ENCODE data around the gene USP11.
A peak's percentile ranks its signal among the peaks of the same experiment; 100 is the strongest.

USP11 gene

GRCh38 chrX:47232803-47233332 lies at the start of gene USP11:
TSS of gene USP11 (plus strand) at chrX:47233009. CDS start at chrX:47233044, 35 bp downstream.
- no peak for DNase-seq

GRCh38 chrX:47184486-47184885 lies 48.3 kb upstream of the USP11 start:
- DNase-seq = no peak

- DNase-seq = no peak
Observed at GRCh38 chrX:47185241-47185640, 47.6 kb upstream of the USP11 start.

GRCh38 chrX:47186096-47186740 lies 46.6 kb upstream of the USP11 start:
- DNase-seq = no peak

- DNase-seq = no peak
Observed at GRCh38 chrX:47187106-47187677, 45.6 kb upstream of the USP11 start.

- no peak for DNase-seq
Observed at GRCh38 chrX:47189906-47190305, 42.9 kb upstream of the USP11 start.

- peak; percentile 79 for DNase-seq
Observed at GRCh38 chrX:47190445-47191269, 42.2 kb upstream of the USP11 start.

GRCh38 chrX:47191331-47191730 lies 41.5 kb upstream of the USP11 start:
- DNase-seq = peak; percentile 32

GRCh38 chrX:47191806-47192401 lies 40.9 kb upstream of the USP11 start:
- no peak for DNase-seq

GRCh38 chrX:47193475-47194193 lies 39.2 kb upstream of the USP11 start, which contains the start of gene UBA1:
TSS of gene UBA1 (plus strand) at chrX:47193829. CDS start at chrX:47198803, 4,974 bp downstream.
- peak; percentile 85 for DNase-seq

GRCh38 chrX:47194194-47194787 lies 38.5 kb upstream of the USP11 start:
- DNase-seq = no peak

- DNase-seq = no peak
Observed at GRCh38 chrX:47196098-47196497, 36.7 kb upstream of the USP11 start.

GRCh38 chrX:47197526-47197925 lies 35.3 kb upstream of the USP11 start:
- no peak for DNase-seq

GRCh38 chrX:47198026-47198686 lies 34.7 kb upstream of the USP11 start:
- no peak for DNase-seq

GRCh38 chrX:47198687-47199080 lies 34.1 kb upstream of the USP11 start:
- no peak for DNase-seq

- DNase-seq = no peak
Observed at GRCh38 chrX:47199286-47199685, 33.5 kb upstream of the USP11 start.

GRCh38 chrX:47200385-47201150 lies 32.2 kb upstream of the USP11 start:
- DNase-seq = no peak

- DNase-seq = no peak
Observed at GRCh38 chrX:47201345-47201944, 31.4 kb upstream of the USP11 start.

- no peak for DNase-seq
Observed at GRCh38 chrX:47202316-47202715, 30.5 kb upstream of the USP11 start.

- DNase-seq = no peak
Observed at GRCh38 chrX:47202877-47203276, 29.9 kb upstream of the USP11 start.
